ENCODE data around the gene IL15RA.
A peak's percentile ranks its signal among the peaks of the same experiment; 100 is the strongest.

Gene IL15RA

GRCh38 chr10:5944389-5945189 is 32.8 kb downstream of the IL15RA start:
- Histone ChIP-seq H3K9ac (ENCODE audit: low read length) (peak overlapping the region; percentile 51), H3K36me3 (ENCODE audit: control insufficient read depth, insufficient read depth, low read length) (no peaks in the 10 kb centered on the region), H3K9me3 (ENCODE audit: control insufficient read depth, low read length) (no peaks in the 10 kb centered on the region), H3K4me1 (ENCODE audit: control insufficient read depth, insufficient read depth, low read length) (peaks cover 31% of the 10 kb centered on the region), H3K27me3 (ENCODE audit: control insufficient read depth, insufficient read depth, low read length) (no peaks in the 10 kb centered on the region), H3K4me3 (ENCODE audit: low read length) (no peak overlapping the region)

DNA sequence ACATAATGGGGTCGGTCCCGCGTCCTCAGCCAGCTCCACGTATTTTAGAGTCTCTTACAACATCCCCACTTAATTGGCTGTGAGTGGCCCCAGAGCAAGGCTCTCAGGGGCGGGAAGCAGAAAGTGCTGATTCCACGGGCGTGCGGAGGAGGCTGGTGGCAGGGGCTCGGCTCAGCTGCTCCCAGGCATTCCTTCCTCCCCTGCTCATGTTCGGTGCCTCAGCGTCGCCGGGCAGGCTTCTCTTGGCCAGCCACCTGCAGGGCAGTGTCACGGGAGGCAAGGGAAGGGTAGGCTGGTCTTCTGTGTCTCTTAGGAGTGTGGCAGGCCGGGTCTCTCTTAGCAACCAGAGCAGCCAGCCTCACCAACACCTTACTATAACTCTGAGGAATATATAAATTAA is 33.8 kb downstream of the IL15RA start:
- Histone ChIP-seq H3K36me3 (ENCODE audit: control insufficient read depth, insufficient read depth, low read length) (no peaks in the 10 kb centered on the region), H3K27me3 (ENCODE audit: control insufficient read depth, insufficient read depth, low read length) (no peaks in the 10 kb centered on the region), H3K9me3 (ENCODE audit: control insufficient read depth, low read length) (no peaks in the 10 kb centered on the region), H3K9ac (ENCODE audit: low read length) (peak overlapping the region; percentile 48), H3K4me1 (ENCODE audit: control insufficient read depth, insufficient read depth, low read length) (peaks cover 25% of the 10 kb centered on the region), H3K4me3 (ENCODE audit: low read length) (no peak overlapping the region)

DNA sequence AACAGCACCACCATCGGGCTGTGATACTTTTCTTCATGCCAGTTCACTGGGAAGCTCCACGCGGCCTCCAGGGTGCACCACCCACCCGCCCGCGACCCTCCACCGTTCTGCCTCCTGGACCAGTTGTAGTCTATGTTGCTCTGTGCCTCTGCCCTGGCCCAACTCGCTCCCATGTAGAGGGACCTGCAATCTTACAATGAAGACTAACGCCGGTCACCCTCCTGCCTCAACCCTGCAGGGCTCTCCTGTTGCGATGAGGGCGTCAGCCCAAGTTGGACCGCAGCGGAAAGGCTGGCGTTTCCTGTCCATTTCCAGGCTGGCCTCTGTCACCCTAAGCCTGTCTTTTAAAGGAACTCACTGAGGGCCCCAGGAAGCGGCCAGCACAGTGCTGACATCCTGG is 34.9 kb downstream of the IL15RA start:
- Histone ChIP-seq H3K9me3 (ENCODE audit: control insufficient read depth, low read length) (no peaks in the 10 kb centered on the region), H3K4me3 (ENCODE audit: low read length) (no peak overlapping the region), H3K4me1 (ENCODE audit: control insufficient read depth, insufficient read depth, low read length) (peaks cover 25% of the 10 kb centered on the region), H3K9ac (ENCODE audit: low read length) (no peak overlapping the region), H3K27me3 (ENCODE audit: control insufficient read depth, insufficient read depth, low read length) (no peaks in the 10 kb centered on the region), H3K36me3 (ENCODE audit: control insufficient read depth, insufficient read depth, low read length) (no peaks in the 10 kb centered on the region)

- no peaks in the 10 kb centered on the region for H3K27me3 ChIP-seq (ENCODE audit: control insufficient read depth, insufficient read depth, low read length)
- H3K36me3 ChIP-seq (ENCODE audit: control insufficient read depth, insufficient read depth, low read length) = no peaks in the 10 kb centered on the region
- H3K9me3 ChIP-seq (ENCODE audit: control insufficient read depth, low read length) = no peaks in the 10 kb centered on the region
- peaks cover 25% of the 10 kb centered on the region for H3K4me1 ChIP-seq (ENCODE audit: control insufficient read depth, insufficient read depth, low read length)
- no peak overlapping the region for H3K4me3 ChIP-seq (ENCODE audit: low read length)
- H3K9ac ChIP-seq (ENCODE audit: low read length) = no peak overlapping the region
Measured at GRCh38 chr10:5942001-5942400, 35.3 kb downstream of the IL15RA start.

- Histone ChIP-seq H3K4me3 (ENCODE audit: low read length) (no peak overlapping the region), H3K4me1 (ENCODE audit: control insufficient read depth, insufficient read depth, low read length) (peaks cover 25% of the 10 kb centered on the region), H3K36me3 (ENCODE audit: control insufficient read depth, insufficient read depth, low read length) (peaks cover 1% of the 10 kb centered on the region), H3K9ac (ENCODE audit: low read length) (no peak overlapping the region), H3K27me3 (ENCODE audit: control insufficient read depth, insufficient read depth, low read length) (no peaks in the 10 kb centered on the region), H3K9me3 (ENCODE audit: control insufficient read depth, low read length) (no peaks in the 10 kb centered on the region)
Measured at GRCh38 chr10:5941579-5941978, 35.8 kb downstream of the IL15RA start.

DNA sequence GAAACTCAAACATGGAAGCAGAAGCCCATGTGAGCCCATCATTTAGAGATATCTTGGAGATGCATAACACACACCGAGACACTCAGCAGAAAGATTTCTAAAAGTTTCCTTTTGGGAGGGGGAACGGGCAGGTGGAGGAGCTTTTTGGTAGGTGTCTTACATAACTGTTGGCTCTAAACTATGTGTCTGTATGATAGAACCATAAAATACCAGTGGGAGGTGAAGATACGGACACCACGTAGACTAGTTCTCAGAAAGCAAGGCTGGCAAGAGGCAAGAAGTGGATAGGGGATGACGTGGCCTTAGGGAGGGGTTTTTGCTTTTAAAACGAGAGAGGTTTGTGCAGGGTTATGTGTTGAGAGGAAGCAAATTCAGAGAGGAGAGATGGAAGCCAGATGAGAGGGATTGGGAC is 36.5 kb downstream of the IL15RA start:
- Histone ChIP-seq H3K9ac (ENCODE audit: low read length) (no peak overlapping the region), H3K27me3 (ENCODE audit: control insufficient read depth, insufficient read depth, low read length) (no peaks in the 10 kb centered on the region), H3K4me3 (ENCODE audit: low read length) (no peak overlapping the region), H3K9me3 (ENCODE audit: control insufficient read depth, low read length) (no peaks in the 10 kb centered on the region), H3K4me1 (ENCODE audit: control insufficient read depth, insufficient read depth, low read length) (peaks cover 25% of the 10 kb centered on the region), H3K36me3 (ENCODE audit: control insufficient read depth, insufficient read depth, low read length) (peaks cover 5% of the 10 kb centered on the region)

GRCh38 chr10:5938291-5938690 is 39.1 kb downstream of the IL15RA start:
- Histone ChIP-seq H3K9ac (ENCODE audit: low read length) (no peak overlapping the region), H3K9me3 (ENCODE audit: control insufficient read depth, low read length) (no peaks in the 10 kb centered on the region), H3K4me1 (ENCODE audit: control insufficient read depth, insufficient read depth, low read length) (peaks cover 4% of the 10 kb centered on the region), H3K4me3 (ENCODE audit: low read length) (no peak overlapping the region), H3K36me3 (ENCODE audit: control insufficient read depth, insufficient read depth, low read length) (peaks cover 10% of the 10 kb centered on the region), H3K27me3 (ENCODE audit: control insufficient read depth, insufficient read depth, low read length) (no peaks in the 10 kb centered on the region)

DNA sequence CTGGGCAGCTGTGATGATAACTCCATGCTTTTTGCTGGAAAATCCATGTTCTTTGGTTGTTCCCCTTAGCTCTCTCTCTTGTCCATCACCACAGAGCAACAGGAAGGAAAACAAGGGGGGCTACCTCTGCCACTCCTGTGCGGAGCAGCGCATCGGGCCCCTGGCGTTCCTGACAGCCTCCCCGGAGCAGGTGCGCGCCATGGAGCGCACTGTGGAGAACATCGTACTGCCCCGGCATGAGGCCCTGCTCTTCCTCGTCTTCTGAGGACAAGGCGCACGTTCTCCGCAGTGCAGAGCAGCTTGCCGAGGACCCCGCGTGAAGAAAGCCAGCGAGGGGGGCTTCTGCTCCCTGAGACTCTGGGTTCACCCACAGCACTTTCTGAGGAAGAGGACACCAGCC is 40.3 kb downstream of the IL15RA start:
- H3K9me3 ChIP-seq (ENCODE audit: control insufficient read depth, low read length) = no peaks in the 10 kb centered on the region
- no peak overlapping the region for H3K9ac ChIP-seq (ENCODE audit: low read length)
- no peaks in the 10 kb centered on the region for H3K27me3 ChIP-seq (ENCODE audit: control insufficient read depth, insufficient read depth, low read length)
- no peaks in the 10 kb centered on the region for H3K4me1 ChIP-seq (ENCODE audit: control insufficient read depth, insufficient read depth, low read length)
- H3K4me3 ChIP-seq (ENCODE audit: low read length) = no peak overlapping the region
- H3K36me3 ChIP-seq (ENCODE audit: control insufficient read depth, insufficient read depth, low read length) = peaks cover 10% of the 10 kb centered on the region

DNA sequence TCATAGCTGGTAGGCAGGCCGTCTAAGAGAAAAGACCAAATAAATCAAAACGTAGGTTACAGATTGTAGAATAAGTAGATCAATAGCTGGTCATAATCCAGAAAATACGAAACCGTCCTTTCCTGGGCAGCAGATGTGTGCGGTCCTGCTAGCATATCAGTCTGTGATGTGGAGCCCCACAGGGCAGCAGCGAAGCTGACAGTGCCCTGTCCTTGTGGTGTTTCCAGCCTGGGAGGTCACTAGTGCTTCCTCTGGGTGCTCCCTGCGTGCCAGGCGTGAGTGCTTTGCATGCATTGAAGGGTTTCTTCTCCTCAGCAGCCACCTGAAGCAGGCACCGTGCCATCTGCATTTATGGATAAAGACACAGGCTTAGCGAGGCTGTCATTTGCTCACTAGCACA is 41.7 kb downstream of the IL15RA start:
- H3K9ac ChIP-seq (ENCODE audit: low read length) = no peak overlapping the region
- H3K27me3 ChIP-seq (ENCODE audit: control insufficient read depth, insufficient read depth, low read length) = no peaks in the 10 kb centered on the region
- H3K4me1 ChIP-seq (ENCODE audit: control insufficient read depth, insufficient read depth, low read length) = no peaks in the 10 kb centered on the region
- no peaks in the 10 kb centered on the region for H3K9me3 ChIP-seq (ENCODE audit: control insufficient read depth, low read length)
- peaks cover 10% of the 10 kb centered on the region for H3K36me3 ChIP-seq (ENCODE audit: control insufficient read depth, insufficient read depth, low read length)
- no peak overlapping the region for H3K4me3 ChIP-seq (ENCODE audit: low read length)

DNA sequence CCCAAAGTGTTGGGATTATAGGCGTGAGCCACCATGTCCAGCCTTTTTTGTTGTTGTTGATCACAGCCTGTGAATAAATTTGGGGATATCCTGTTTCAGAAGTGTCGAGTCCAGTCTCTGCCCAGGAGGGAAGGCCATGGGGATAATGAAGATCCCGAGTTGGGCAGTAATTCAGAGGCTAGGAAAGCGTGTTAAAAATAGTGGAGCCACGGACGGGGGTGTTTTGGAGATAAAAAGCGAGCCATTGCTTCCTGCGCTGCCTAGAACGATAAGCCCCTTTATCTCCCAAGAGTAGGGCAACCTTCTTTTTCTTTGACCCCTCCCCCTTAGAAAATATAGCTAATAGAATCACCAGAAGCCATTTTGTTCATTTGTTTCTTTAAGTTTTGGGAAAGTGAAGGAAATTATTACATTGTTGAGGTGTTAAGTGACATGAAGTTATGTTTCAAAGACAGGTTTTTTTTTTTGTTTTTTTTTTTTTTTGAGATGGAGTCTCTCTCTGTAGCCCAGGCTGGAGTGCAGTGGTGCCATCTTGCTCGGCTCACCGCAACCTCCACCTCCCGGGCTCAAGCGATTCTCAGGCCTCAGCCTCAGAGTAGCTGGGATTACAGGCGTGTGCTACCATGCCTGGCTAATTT is 43.3 kb downstream of the IL15RA start:
- peaks cover 14% of the 10 kb centered on the region for H3K36me3 ChIP-seq (ENCODE audit: control insufficient read depth, insufficient read depth, low read length)
- no peaks in the 10 kb centered on the region for H3K27me3 ChIP-seq (ENCODE audit: control insufficient read depth, insufficient read depth, low read length)
- no peaks in the 10 kb centered on the region for H3K9me3 ChIP-seq (ENCODE audit: control insufficient read depth, low read length)
- H3K9ac ChIP-seq (ENCODE audit: low read length) = no peak overlapping the region
- no peak overlapping the region for H3K4me3 ChIP-seq (ENCODE audit: low read length)
- H3K4me1 ChIP-seq (ENCODE audit: control insufficient read depth, insufficient read depth, low read length) = no peaks in the 10 kb centered on the region

- Histone ChIP-seq H3K9me3 (ENCODE audit: control insufficient read depth, low read length) (no peaks in the 10 kb centered on the region), H3K9ac (ENCODE audit: low read length) (no peak overlapping the region), H3K4me3 (ENCODE audit: low read length) (no peak overlapping the region), H3K27me3 (ENCODE audit: control insufficient read depth, insufficient read depth, low read length) (no peaks in the 10 kb centered on the region), H3K4me1 (ENCODE audit: control insufficient read depth, insufficient read depth, low read length) (no peaks in the 10 kb centered on the region), H3K36me3 (ENCODE audit: control insufficient read depth, insufficient read depth, low read length) (peaks cover 18% of the 10 kb centered on the region)
Measured at GRCh38 chr10:5932345-5932744, 45.0 kb downstream of the IL15RA start.

GRCh38 chr10:5930272-5930671 is 47.1 kb downstream of the IL15RA start:
- Histone ChIP-seq H3K27me3 (ENCODE audit: control insufficient read depth, insufficient read depth, low read length) (no peaks in the 10 kb centered on the region), H3K4me1 (ENCODE audit: control insufficient read depth, insufficient read depth, low read length) (no peaks in the 10 kb centered on the region), H3K9me3 (ENCODE audit: control insufficient read depth, low read length) (no peaks in the 10 kb centered on the region), H3K36me3 (ENCODE audit: control insufficient read depth, insufficient read depth, low read length) (peaks cover 8% of the 10 kb centered on the region), H3K4me3 (ENCODE audit: low read length) (no peak overlapping the region), H3K9ac (ENCODE audit: low read length) (no peak overlapping the region)
